Retina (tissue), 1 donor: ENCODE results near the gene COL4A6.

Experiments used
- DNase-seq: peaks from one replicate; pipeline ENCODE4 v3.0.0-alpha.2; 2016

COL4A6 gene

GRCh38 chrX:108270739-108271396, 167.4 kb downstream of the COL4A6 start:
- DNase-seq: peak; percentile 2

- DNase-seq: no peak
Observed at GRCh38 chrX:108270280-108270679, 167.9 kb downstream of the COL4A6 start.

GRCh38 chrX:108268434-108269080, 169.7 kb downstream of the COL4A6 start:
- DNase-seq: no peak

GRCh38 chrX:108267557-108267956, 170.7 kb downstream of the COL4A6 start:
- DNase-seq: no peak

GRCh38 chrX:108264376-108264775, 173.8 kb downstream of the COL4A6 start:
- DNase-seq: no peak

GRCh38 chrX:108261549-108262203, 176.5 kb downstream of the COL4A6 start:
- no peak for DNase-seq

- DNase-seq: no peak
Observed at GRCh38 chrX:108257556-108257955, 180.7 kb downstream of the COL4A6 start.

- no peak for DNase-seq
Observed at GRCh38 chrX:108254636-108255035, 183.6 kb downstream of the COL4A6 start.

GRCh38 chrX:108250654-108251579, 187.3 kb downstream of the COL4A6 start:
- peak; percentile 74 for DNase-seq

GRCh38 chrX:108246304-108246954, 191.8 kb downstream of the COL4A6 start:
- DNase-seq: no peak

- DNase-seq: no peak
Observed at GRCh38 chrX:108245462-108245861, 192.8 kb downstream of the COL4A6 start.

GRCh38 chrX:108235986-108236385, 202.2 kb downstream of the COL4A6 start:
- DNase-seq: no peak

- DNase-seq: no peak
Observed at GRCh38 chrX:108230574-108230973, 207.6 kb downstream of the COL4A6 start.

GRCh38 chrX:108224727-108225621, 213.2 kb downstream of the COL4A6 start:
- DNase-seq: peak; percentile 56

GRCh38 chrX:108224218-108224617, 214.0 kb downstream of the COL4A6 start:
- DNase-seq: no peak

- DNase-seq: no peak
Observed at GRCh38 chrX:108223585-108223984, 214.6 kb downstream of the COL4A6 start.

- DNase-seq: no peak
Observed at GRCh38 chrX:108221301-108221864, 216.8 kb downstream of the COL4A6 start.

GRCh38 chrX:108219949-108220601, 218.1 kb downstream of the COL4A6 start:
- DNase-seq: no peak

- DNase-seq: no peak
Observed at GRCh38 chrX:108217876-108218275, 220.3 kb downstream of the COL4A6 start.

- DNase-seq: no peak
Observed at GRCh38 chrX:108216919-108217571, 221.2 kb downstream of the COL4A6 start.
